Ectodermal cell (in vitro differentiated cells): ENCODE results near the gene PRG2.

Experiments used
- H3K27ac ChIP-seq: 2 replicates; pipeline ENCODE4 v1.7.0; 2013; ENCODE audit warnings: mild to moderate bottlenecking, low read depth, low read length; ENCODE audit not compliant: insufficient read depth, poor library complexity, severe bottlenecking
- H3K27me3 ChIP-seq: 2 replicates; pipeline ENCODE4 v1.7.0; 2013; ENCODE audit warnings: mild to moderate bottlenecking, low read length; ENCODE audit not compliant: insufficient read depth, control insufficient read depth, poor library complexity, severe bottlenecking
- H3K36me3 ChIP-seq: one replicate; pipeline ENCODE4 v1.7.0; 2013; ENCODE audit warnings: low read length; ENCODE audit not compliant: control insufficient read depth, insufficient read depth
- H3K4me1 ChIP-seq: one replicate; pipeline ENCODE4 v1.7.0; 2013; ENCODE audit warnings: low read length; ENCODE audit not compliant: control insufficient read depth, insufficient read depth
- H3K4me3 ChIP-seq: 2 replicates; pipeline ENCODE4 v1.7.0; 2013; ENCODE audit warnings: low read depth, low read length, control low read depth; ENCODE audit not compliant: insufficient read depth
- H3K9me3 ChIP-seq: 2 replicates; pipeline ENCODE4 v1.7.0; 2013; ENCODE audit warnings: mild to moderate bottlenecking, low read length, moderate library complexity; ENCODE audit not compliant: control insufficient read depth
- WGBS, 2 experiments: methylation state at CpG; one replicate each; pipeline ENCODE4 v1.1.7; 2013; ENCODE audit warnings: missing lambda C conversion rate in 2 of 2; 5-methylcytosine and 5-hydroxymethylcytosine counted together

PRG2 gene

GRCh38 chr11:57349491-57350274 lies 40.8 kb downstream of the PRG2 start:
- Histone ChIP-seq H3K36me3 (no peaks in the 10 kb centered on the region), H3K4me3 (peak overlapping the region; percentile 6), H3K27me3 (no peaks in the 10 kb centered on the region), H3K9me3 (no peaks in the 10 kb centered on the region), H3K4me1 (peaks cover 25% of the 10 kb centered on the region), H3K27ac (no peak overlapping the region)
- 19 to 20% methylated on average over 31 of the region's 31 CpGs for WGBS, 2 experiments

- Histone ChIP-seq H3K27me3 (no peaks in the 10 kb centered on the region), H3K27ac (no peak overlapping the region), H3K9me3 (no peaks in the 10 kb centered on the region), H3K4me3 (no peak overlapping the region), H3K36me3 (no peaks in the 10 kb centered on the region), H3K4me1 (peaks cover 18% of the 10 kb centered on the region)
- WGBS, 2 experiments, result 92 to 93% methylated on average over 14 of the region's 14 CpGs
Measured at GRCh38 chr11:57348636-57349313, 41.7 kb downstream of the PRG2 start.

GRCh38 chr11:57348052-57348451 lies 42.4 kb downstream of the PRG2 start:
- H3K9me3 ChIP-seq, result no peaks in the 10 kb centered on the region
- no peaks in the 10 kb centered on the region for H3K27me3 ChIP-seq
- no peak overlapping the region for H3K27ac ChIP-seq
- no peak overlapping the region for H3K4me3 ChIP-seq
- peaks cover 15% of the 10 kb centered on the region for H3K4me1 ChIP-seq
- 75 to 83% methylated on average over 7 of the region's 7 CpGs for WGBS, 2 experiments
- H3K36me3 ChIP-seq, result no peaks in the 10 kb centered on the region

- 90 to 94% methylated on average over 9 of the region's 9 CpGs for WGBS, 2 experiments
- no peaks in the 10 kb centered on the region for H3K36me3 ChIP-seq
- H3K27ac ChIP-seq, result no peak overlapping the region
- no peak overlapping the region for H3K4me3 ChIP-seq
- peaks cover 10% of the 10 kb centered on the region for H3K4me1 ChIP-seq
- H3K9me3 ChIP-seq, result no peaks in the 10 kb centered on the region
- no peaks in the 10 kb centered on the region for H3K27me3 ChIP-seq
Measured at GRCh38 chr11:57347336-57347735, 43.1 kb downstream of the PRG2 start.

GRCh38 chr11:57345555-57346211 lies 44.8 kb downstream of the PRG2 start:
- H3K27me3 ChIP-seq, result no peaks in the 10 kb centered on the region
- H3K27ac ChIP-seq, result no peak overlapping the region
- H3K36me3 ChIP-seq, result no peaks in the 10 kb centered on the region
- H3K9me3 ChIP-seq, result no peaks in the 10 kb centered on the region
- no peak overlapping the region for H3K4me3 ChIP-seq
- H3K4me1 ChIP-seq, result peaks cover 10% of the 10 kb centered on the region
- 25% methylated on average over 11 of the region's 11 CpGs for WGBS, 2 experiments

GRCh38 chr11:57344826-57345225 lies 45.6 kb downstream of the PRG2 start:
- 95 to 96% methylated on average over 10 of the region's 10 CpGs for WGBS, 2 experiments
- H3K4me3 ChIP-seq, result no peak overlapping the region
- no peaks in the 10 kb centered on the region for H3K9me3 ChIP-seq
- no peaks in the 10 kb centered on the region for H3K36me3 ChIP-seq
- no peak overlapping the region for H3K27ac ChIP-seq
- no peaks in the 10 kb centered on the region for H3K27me3 ChIP-seq
- H3K4me1 ChIP-seq, result peaks cover 12% of the 10 kb centered on the region

GRCh38 chr11:57343825-57344224 lies 46.6 kb downstream of the PRG2 start:
- WGBS, 2 experiments, result 68 to 78% methylated on average over 6 to 7 of the region's 7 CpGs

GRCh38 chr11:57342702-57343101 lies 47.7 kb downstream of the PRG2 start:
- Histone ChIP-seq H3K4me3 (no peak overlapping the region), H3K27me3 (no peaks in the 10 kb centered on the region), H3K9me3 (no peaks in the 10 kb centered on the region), H3K4me1 (peaks cover 23% of the 10 kb centered on the region), H3K27ac (no peak overlapping the region), H3K36me3 (no peaks in the 10 kb centered on the region)
- WGBS, 2 experiments, result 81% methylated on average over 11 of the region's 11 CpGs

More at GRCh38 chr11:57343825-57344224, 46.6 kb downstream of the PRG2 start:
- Histone ChIP-seq H3K36me3 (no peaks in the 10 kb centered on the region), H3K4me1 (peaks cover 18% of the 10 kb centered on the region), H3K27me3 (no peaks in the 10 kb centered on the region), H3K9me3 (no peaks in the 10 kb centered on the region), H3K4me3 (no peak overlapping the region), H3K27ac (no peak overlapping the region)

- H3K27ac ChIP-seq, result no peak overlapping the region
- H3K27me3 ChIP-seq, result no peaks in the 10 kb centered on the region
- H3K4me3 ChIP-seq, result no peak overlapping the region
- no peaks in the 10 kb centered on the region for H3K36me3 ChIP-seq
- H3K9me3 ChIP-seq, result no peaks in the 10 kb centered on the region
- WGBS, 2 experiments, result 89 to 93% methylated on average over 6 of the region's 6 CpGs
- H3K4me1 ChIP-seq, result peaks cover 23% of the 10 kb centered on the region
Measured at GRCh38 chr11:57341250-57341808, 49.1 kb downstream of the PRG2 start.
